Lower leg skin (tissue), 3 donors: ENCODE results near the gene HECTD3.
"Not testable (repeated sequence)": the region's sequence is repeated elsewhere in the genome, so short reads cannot be mapped to it uniquely, and the experiment has no call there.

Source experiments
- POLR2A ChIP-seq, 2 donors: fragments of 450-650 bp; IDR thresholded peaks; one replicate each; pipeline ENCODE4 v1.6.1; 2016 to 2017; ENCODE audit warnings: antibody characterized with exemption in 2 of 2, mild to moderate bottlenecking in 1 of 2, moderate library complexity in 1 of 2
- TF ChIP-seq, protein P1 (sequence below), 3 donors: fragments of 450-650 bp; IDR thresholded peaks; one replicate each; pipeline ENCODE4 v1.5.1; 2016; ENCODE audit warnings: antibody characterized with exemption in 3 of 3, mild to moderate bottlenecking in 3 of 3, moderate library complexity in 2 of 3

DNA sequence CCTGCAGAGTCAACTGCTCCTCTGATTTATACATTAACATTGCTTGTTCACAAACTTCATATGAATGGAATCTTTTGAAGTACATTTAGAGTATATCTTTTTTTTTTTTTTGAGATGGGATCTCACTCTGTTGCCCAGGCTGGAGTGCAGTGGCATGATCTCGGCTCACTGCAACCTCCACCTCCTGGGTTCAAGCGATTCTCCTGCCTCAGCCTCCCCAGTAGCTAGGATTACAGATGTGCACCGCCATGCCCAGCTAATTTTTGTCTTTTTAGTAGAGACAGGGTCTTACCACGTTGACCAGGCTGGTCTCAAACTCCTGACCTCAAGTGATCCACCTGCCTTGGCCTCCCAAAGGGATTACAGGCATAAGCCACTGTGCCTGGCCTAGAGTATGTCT is 33.8 kb downstream of the HECTD3 start:
- TF ChIP-seq, protein P1, sequence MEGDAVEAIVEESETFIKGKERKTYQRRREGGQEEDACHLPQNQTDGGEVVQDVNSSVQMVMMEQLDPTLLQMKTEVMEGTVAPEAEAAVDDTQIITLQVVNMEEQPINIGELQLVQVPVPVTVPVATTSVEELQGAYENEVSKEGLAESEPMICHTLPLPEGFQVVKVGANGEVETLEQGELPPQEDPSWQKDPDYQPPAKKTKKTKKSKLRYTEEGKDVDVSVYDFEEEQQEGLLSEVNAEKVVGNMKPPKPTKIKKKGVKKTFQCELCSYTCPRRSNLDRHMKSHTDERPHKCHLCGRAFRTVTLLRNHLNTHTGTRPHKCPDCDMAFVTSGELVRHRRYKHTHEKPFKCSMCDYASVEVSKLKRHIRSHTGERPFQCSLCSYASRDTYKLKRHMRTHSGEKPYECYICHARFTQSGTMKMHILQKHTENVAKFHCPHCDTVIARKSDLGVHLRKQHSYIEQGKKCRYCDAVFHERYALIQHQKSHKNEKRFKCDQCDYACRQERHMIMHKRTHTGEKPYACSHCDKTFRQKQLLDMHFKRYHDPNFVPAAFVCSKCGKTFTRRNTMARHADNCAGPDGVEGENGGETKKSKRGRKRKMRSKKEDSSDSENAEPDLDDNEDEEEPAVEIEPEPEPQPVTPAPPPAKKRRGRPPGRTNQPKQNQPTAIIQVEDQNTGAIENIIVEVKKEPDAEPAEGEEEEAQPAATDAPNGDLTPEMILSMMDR (IDR thresholded peaks at IDR 0.05), result not testable (repeated sequence)
- TF ChIP-seq POLR2A (IDR thresholded peaks at IDR 0.05), result not testable (repeated sequence)
